ENCODE data around the gene DSG2.
"Not testable (repeated sequence)": the region's sequence is repeated elsewhere in the genome, so short reads cannot be mapped to it uniquely, and the experiment has no call there.

DSG2 gene

GRCh38 chr18:31497836-31498573 is at the start of gene DSG2:
Gene DSG2 (plus strand): TSS chr18:31498177. CDS start chr18:31498252, 75 bp downstream.
- DNase-seq (ENCODE audit: low read depth) = no peak

DNA sequence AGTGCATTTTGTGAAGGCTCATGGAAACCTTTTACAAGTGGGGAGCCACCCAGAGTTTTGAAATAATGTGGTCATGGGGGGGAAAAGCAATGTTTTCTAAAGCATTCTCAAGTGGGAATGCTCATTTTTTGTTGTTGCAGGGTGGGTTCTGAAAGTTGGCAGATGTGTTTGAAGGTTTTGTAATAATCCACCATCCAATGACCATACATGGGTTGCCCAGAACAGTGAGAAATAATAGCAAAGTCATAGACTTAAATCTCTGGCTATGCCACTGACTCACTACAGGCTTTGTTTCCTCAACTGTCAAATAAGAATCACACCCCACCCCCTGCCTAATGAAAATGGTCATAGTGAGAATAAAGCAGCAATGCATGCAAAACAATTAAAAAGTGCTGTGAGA is 47.6 kb upstream of the DSG2 start:
- no peak for DNase-seq (ENCODE audit: low read depth)

- no peak for DNase-seq (ENCODE audit: low read depth)
Measured at GRCh38 chr18:31451625-31452024, 46.4 kb upstream of the DSG2 start.

DNA sequence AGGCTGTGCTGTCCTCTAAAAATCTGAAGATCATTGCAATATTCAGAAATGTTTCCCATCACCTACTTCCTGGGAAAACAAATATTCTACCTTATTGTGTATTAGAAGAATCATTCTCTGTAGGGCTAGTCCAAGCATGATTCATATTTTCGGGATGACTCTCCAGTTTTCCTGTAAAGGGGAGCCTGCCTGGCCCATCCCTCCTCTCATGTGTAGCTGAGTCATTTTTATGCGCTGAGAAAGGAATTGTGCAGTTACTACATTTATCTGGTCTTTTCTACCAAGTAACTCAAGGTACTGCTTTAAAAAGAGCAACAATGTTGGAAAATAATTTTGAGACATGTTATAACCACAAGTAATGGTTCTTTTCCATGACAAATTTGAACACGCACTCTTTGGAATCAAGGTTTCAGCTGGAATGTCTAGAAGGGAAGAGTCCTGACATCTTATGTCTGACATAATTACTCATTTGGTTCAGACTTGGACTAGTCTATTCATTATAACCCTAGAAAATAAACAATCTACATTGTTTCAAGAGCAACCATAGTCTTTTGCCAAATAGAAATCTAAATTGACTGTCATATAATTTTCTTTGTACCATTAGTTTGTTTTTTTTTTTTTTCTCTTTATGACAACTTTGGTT is 43.8 kb upstream of the DSG2 start:
- DNase-seq (ENCODE audit: low read depth) = peak; percentile 47

- no peak for DNase-seq (ENCODE audit: low read depth)
Measured at GRCh38 chr18:31469629-31470028, 28.3 kb upstream of the DSG2 start.

- DNase-seq (ENCODE audit: low read depth) = no peak
Measured at GRCh38 chr18:31478688-31479087, 19.3 kb upstream of the DSG2 start.

DNA sequence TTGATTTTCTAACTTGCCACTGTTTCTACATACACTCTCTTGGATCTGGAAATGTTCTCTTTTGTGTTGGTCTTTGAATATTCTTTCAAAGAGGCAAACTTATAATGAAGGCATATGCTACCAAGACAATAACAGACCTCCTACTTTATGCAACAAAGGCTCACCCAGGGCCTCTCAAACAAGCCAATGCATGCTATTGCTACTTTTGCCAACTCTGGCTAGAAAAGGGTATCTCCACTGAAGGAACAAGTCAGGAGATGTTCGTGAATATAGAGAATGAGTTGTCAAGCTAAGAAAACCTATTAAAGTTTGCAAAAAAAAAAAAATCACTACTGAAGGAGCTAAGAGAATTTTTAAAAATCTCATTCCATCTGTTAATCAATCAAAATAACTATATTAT is 15.9 kb upstream of the DSG2 start:
- DNase-seq (ENCODE audit: low read depth) = no peak

- DNase-seq (ENCODE audit: low read depth) = no peak
Measured at GRCh38 chr18:31483396-31483795, 14.6 kb upstream of the DSG2 start.

- DNase-seq (ENCODE audit: low read depth) = no peak
Measured at GRCh38 chr18:31484461-31484860, 13.5 kb upstream of the DSG2 start.

DNA sequence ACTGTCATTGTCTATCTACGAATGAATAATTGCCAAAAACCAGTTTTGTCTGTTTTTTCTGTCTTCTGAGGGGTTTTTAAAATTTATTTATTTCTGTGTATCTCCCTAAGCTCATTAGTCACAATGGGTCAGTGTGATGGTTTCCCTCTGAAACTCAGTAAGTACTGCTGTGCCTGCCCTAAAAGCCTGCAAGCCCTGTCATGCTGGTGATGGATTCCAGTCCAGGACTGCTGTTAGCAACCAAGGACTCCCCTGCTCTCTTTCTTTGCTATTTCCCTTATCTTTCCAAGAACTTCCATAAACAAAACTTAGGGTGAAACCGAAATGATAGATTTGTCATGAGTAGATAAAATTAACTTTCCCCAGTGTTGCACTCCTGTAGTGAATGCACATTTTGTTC is 11.8 kb upstream of the DSG2 start:
- DNase-seq (ENCODE audit: low read depth) = no peak

- DNase-seq (ENCODE audit: low read depth) = peak; percentile 63
Measured at GRCh38 chr18:31487246-31488015, 10.5 kb upstream of the DSG2 start.

GRCh38 chr18:31489311-31489710 is 8.7 kb upstream of the DSG2 start:
- no peak for DNase-seq (ENCODE audit: low read depth)

- DNase-seq (ENCODE audit: low read depth) = no peak
Measured at GRCh38 chr18:31490387-31490786, 7.6 kb upstream of the DSG2 start.

- no peak for DNase-seq (ENCODE audit: low read depth)
Measured at GRCh38 chr18:31490833-31491232, 7.1 kb upstream of the DSG2 start.

- DNase-seq (ENCODE audit: low read depth) = no peak
Measured at GRCh38 chr18:31491586-31491985, 6.4 kb upstream of the DSG2 start.

DNA sequence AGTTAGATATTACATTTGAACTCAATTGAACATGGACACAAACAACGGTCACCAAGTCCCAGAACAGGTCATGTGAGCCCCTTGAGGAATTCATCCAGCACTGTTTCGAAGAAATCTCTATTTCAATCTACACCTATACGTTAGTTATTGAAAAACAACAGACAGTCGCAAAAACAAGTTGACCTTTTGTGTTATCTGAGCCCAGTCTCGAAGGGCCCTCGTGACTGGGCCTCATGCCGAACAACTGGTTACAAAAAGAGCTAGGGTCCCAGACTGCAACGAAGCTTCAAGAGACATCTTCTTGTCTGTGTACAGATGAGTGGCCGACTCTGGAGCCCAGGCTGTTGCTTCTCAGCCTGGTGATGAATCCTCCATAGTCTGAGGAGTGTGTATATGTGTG is 5.3 kb upstream of the DSG2 start:
- DNase-seq (ENCODE audit: low read depth) = no peak

- DNase-seq (ENCODE audit: low read depth) = no peak
Measured at GRCh38 chr18:31493171-31493570, 4.8 kb upstream of the DSG2 start.

- DNase-seq (ENCODE audit: low read depth) = no peak
Measured at GRCh38 chr18:31493941-31494340, 4.0 kb upstream of the DSG2 start.

GRCh38 chr18:31494705-31495244 is 3.2 kb upstream of the DSG2 start:
- not testable (repeated sequence) for DNase-seq (ENCODE audit: low read depth)

DNA sequence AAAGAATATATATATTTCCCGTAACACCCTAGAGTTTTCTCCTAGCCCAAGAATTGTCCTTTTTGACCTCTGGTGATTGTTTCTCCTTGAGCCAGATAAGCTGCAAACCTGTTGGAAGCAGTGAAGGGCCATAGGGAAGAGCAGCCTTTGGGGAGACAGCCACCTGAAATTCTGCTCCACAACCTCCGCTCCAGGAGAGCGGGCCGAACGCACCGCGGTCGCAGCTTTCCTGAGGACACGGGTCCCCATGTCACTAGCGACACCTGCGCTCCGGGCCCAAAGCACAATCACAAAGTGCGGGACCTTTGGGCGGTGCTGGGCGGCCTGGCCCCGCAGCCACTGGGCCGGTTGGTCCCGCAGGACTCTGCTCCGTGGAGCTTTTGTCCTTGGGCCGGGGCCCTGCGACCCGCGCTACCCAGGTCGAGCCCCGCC is 557 bp upstream of the DSG2 start:
- no peak for DNase-seq (ENCODE audit: low read depth)

- no peak for DNase-seq (ENCODE audit: low read depth)
Measured at GRCh38 chr18:31498574-31499524, 872 bp downstream of the DSG2 start.
